Camera-type eye (tissue), 1 donor: Measurements from ENCODE around the gene AGRP. TPM values are rescaled to one million over a fixed set of nuclear protein-coding genes. Genes with fewer than 3 reads are reported as not detected.

Source experiments
- total RNA-seq: library from RNA; depleted of rRNA; stranded (reverse); fragments of >200 nt; gene quantifications from one replicate; pipeline ENCODE4 v1.2.3, GENCODE V29; 2014

AGRP gene
- not detected for total RNA-seq

GRCh38 chr16:67483150-67483549, at the start of gene AGRP:
Gene AGRP, minus strand, starts transcription at chr16:67483547. Its CDS starts 149 bp downstream, at chr16:67483398.

GRCh38 chr16:67528222-67528869, 45.0 kb upstream of the AGRP start, which contains the start of gene RIPOR1:
Gene RIPOR1, plus strand, starts transcription at chr16:67528829. Its CDS starts 9,618 bp downstream, at chr16:67538447.

GRCh38 chr16:67480833-67481560, 2.4 kb downstream of the AGRP start, which contains the start of gene ATP6V0D1:
Gene ATP6V0D1, minus strand, starts transcription at chr16:67481157. Its CDS starts 71 bp downstream, at chr16:67481086.

Other genes starting within 250 kb of the AGRP start
- 13.1 TPM for gene FHOD1, start 236.1 kb downstream of the AGRP start, total RNA-seq
- gene SLC9A5, start 234.6 kb downstream of the AGRP start, total RNA-seq, result 1.0 TPM
- gene PLEKHG4, start 204.0 kb downstream of the AGRP start, total RNA-seq, result 23.3 TPM
- gene KCTD19, start 156.8 kb downstream of the AGRP start, total RNA-seq, result 0.44 TPM
- 1.5 TPM for gene LRRC36, start 156.7 kb downstream of the AGRP start, total RNA-seq
- gene TPPP3, start 90.0 kb downstream of the AGRP start, total RNA-seq, result 52.7 TPM
- 11.1 TPM for gene ZDHHC1, start 67.1 kb downstream of the AGRP start, total RNA-seq
- 4.3 TPM for gene HSD11B2, start 52.4 kb downstream of the AGRP start, total RNA-seq
- gene ATP6V0D1, start 2.4 kb downstream of the AGRP start, total RNA-seq, result 136 TPM
- 101 TPM for gene RIPOR1, start 45.3 kb upstream of the AGRP start, total RNA-seq
- gene CTCF, start 79.0 kb upstream of the AGRP start, total RNA-seq, result 67.3 TPM
- 0.33 TPM for gene CARMIL2, start 161.6 kb upstream of the AGRP start, total RNA-seq
- gene ACD, start 176.7 kb upstream of the AGRP start, total RNA-seq, result 25.5 TPM
- 6.8 TPM for gene PARD6A, start 177.4 kb upstream of the AGRP start, total RNA-seq
- gene ENKD1, start 183.2 kb upstream of the AGRP start, total RNA-seq, result 17.7 TPM
- 4.7 TPM for gene C16orf86, start 183.3 kb upstream of the AGRP start, total RNA-seq
- 26.4 TPM for gene GFOD2, start 235.8 kb upstream of the AGRP start, total RNA-seq